Measurements from ENCODE around the gene UGT1A3.

UGT1A3 gene

GRCh38 chr2:233760043-233760442 lies 31.2 kb downstream of the UGT1A3 start, which contains the start of gene UGT1A1:
TSS of gene UGT1A1 (plus strand) at chr2:233760270. CDS start at chr2:233760288, 18 bp downstream.
- no peak for DNase-seq

DNA sequence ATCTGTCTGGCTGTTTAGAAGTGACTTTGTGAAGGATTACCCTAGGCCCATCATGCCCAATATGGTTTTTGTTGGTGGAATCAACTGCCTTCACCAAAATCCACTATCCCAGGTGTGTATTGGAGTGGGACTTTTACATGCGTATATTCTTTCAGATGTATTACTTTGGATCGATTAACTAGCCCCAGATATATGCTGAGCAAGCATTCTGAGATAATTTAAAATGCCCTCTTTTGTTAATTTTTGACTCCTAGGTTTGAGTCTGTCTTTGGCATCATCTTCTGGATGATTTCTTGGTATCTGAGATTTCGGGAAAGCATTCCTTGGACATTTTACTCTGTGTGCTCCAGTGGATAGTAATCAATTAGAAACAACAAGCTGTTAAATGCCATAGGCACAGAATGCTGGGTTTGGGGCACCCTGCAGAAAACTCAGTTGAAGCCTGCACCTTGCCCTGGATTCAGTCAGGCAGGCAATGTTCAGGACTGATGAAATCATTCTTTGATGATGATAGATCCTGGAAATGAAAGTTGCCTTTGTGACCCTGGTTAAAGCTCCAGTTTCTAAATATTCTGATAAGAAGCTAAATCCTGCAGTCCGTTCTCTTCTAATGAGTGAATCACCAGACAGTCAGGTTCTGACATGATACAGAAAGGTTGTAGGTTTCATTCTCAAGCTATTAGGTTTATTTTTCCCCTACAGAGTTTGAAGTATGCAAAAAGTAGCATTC lies 32.4 kb downstream of the UGT1A3 start:
- DNase-seq, result no peak

- no peak for DNase-seq
Measured at GRCh38 chr2:233764264-233764663, 35.4 kb downstream of the UGT1A3 start.

GRCh38 chr2:233764761-233765160 lies 35.9 kb downstream of the UGT1A3 start:
- no peak for DNase-seq

- DNase-seq, result no peak
Measured at GRCh38 chr2:233766416-233766815, 37.6 kb downstream of the UGT1A3 start.

DNA sequence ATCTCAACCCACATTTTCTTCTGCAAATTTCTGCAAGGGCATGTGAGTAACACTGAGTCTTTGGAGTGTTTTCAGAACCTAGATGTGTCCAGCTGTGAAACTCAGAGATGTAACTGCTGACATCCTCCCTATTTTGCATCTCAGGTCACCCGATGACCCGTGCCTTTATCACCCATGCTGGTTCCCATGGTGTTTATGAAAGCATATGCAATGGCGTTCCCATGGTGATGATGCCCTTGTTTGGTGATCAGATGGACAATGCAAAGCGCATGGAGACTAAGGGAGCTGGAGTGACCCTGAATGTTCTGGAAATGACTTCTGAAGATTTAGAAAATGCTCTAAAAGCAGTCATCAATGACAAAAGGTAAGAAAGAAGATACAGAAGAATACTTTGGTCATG lies 39.2 kb downstream of the UGT1A3 start:
- peak; percentile 69 for DNase-seq

GRCh38 chr2:233769260-233769659 lies 40.4 kb downstream of the UGT1A3 start:
- no peak for DNase-seq

GRCh38 chr2:233772153-233772552 lies 43.3 kb downstream of the UGT1A3 start:
- DNase-seq, result no peak

GRCh38 chr2:233772583-233772982 lies 43.7 kb downstream of the UGT1A3 start:
- no peak for DNase-seq

GRCh38 chr2:233773854-233774253 lies 45.0 kb downstream of the UGT1A3 start:
- no peak for DNase-seq

DNA sequence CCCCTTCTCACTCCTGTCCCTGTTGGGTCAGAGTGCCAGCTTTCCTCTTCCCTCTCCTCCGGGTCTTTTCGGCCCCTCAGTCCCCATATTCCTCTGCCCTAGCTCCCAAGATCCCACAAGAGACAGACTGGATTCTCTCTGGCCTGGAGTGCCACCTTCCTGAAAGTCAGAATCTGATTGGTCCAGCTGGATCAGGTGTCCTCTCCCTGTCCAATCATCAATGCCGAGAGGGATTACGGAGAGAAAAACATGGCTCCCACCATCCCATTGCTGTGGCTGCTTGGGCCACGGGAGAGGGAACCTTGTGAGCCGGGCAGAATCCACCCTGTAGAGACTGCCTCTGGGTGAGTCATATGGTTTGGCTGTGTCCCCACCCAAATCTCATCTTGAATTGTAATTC lies 46.6 kb downstream of the UGT1A3 start:
- DNase-seq, result no peak

- DNase-seq, result no peak
Measured at GRCh38 chr2:233778030-233778429, 49.2 kb downstream of the UGT1A3 start, which contains the start of gene MROH2A. TSS of gene MROH2A (plus strand) at chr2:233778330. CDS start at chr2:233779359, 1,029 bp downstream.

DNA sequence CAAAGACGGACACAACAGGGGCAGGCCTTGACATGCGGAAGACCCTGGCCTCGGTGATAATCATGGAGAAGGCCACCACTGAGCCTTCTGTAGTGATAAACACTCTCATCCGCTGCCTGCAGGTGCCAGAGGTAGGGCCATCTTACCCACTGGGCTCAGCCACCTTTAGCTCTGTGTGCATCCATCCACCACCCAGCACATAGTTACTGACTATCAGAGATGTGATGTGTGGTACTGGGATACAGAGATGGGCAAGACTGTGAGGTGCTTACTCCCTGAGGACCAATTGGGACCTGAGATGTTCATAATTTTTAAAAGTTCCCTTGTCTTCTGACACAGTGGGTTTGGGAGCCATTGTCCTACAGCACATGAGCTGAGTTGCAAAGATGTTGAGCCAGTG lies 50.9 kb downstream of the UGT1A3 start:
- DNase-seq, result no peak

- DNase-seq, result no peak
Measured at GRCh38 chr2:233780771-233781170, 51.9 kb downstream of the UGT1A3 start.

DNA sequence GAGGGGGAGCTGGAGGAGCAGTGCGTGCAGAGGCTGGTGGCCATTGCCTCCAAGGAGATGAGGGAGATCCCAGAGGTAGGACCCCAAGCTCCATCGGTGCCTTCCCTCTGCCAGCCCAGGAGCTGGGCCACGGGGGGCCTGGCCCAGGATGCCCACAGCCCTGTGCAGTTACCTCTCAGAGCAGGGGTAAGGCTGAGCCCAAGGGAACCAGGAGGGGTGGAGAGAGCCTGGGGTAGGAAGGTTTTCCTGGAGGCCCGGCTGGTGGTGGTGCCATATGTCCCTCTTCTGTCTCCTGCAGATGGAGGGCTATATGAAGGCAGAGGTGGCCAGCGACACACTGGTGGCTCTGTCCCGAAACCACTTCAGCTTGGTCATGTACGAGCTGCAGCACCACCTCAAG lies 60.7 kb downstream of the UGT1A3 start:
- no peak for DNase-seq

DNA sequence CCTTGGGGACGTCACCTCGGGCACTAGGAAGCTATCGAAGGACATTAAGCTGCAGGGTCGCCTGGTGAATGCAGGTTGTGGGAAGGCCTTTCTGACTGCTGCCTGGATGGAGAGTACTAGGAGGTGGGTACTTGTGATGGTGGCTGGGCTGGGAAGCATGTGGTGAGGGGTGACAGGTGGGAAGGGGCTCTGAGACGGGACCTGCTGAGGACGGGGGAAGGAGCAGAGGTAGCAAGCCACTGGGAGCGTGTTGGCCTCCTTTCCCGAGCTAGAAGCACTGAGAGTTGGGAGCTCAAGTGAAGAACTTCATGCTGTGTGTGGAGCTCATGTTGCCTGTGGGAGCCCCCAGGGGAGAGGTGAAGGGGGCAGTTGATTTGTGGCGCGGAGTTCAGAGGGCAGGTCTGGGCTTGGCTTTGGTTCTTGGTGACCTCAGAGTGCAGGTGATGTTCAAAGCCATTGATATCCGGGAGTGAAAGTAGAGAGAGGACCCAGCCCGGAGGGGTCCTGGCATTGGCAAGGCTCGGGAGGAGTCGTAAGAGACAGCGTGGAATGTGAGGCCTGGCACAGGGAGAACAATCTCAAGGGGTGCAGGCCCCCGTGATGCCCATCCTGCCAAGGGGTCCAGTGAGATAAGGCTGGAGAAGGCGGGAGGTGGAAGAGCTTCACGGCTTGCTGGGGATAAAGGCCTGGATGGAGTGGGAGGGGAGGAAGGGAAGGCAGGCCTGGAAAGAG lies 62.5 kb downstream of the UGT1A3 start:
- no peak for DNase-seq

DNA sequence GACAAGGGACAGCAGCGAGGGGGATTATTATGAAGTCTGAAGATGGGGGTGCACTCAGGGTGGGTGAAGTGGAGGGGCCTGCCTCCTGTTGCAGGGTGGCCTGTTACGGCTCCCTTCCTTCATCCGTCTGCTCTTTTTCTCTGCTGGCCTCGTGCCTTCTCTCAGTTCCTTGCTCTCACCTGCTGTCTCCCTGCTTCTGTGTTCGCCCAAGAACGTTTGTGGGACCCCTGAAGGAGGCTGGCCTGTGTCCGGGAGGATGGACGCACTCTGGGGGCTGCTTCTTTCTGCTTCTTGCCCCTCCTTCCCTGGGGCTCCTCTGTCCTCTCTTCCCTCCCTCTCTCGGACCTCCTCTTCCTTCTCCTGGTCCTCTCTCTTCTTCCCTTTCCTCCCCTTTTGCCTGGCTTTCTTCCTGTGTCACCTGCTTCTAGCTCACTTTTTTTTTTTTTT lies 63.1 kb downstream of the UGT1A3 start:
- DNase-seq, result no peak

DNA sequence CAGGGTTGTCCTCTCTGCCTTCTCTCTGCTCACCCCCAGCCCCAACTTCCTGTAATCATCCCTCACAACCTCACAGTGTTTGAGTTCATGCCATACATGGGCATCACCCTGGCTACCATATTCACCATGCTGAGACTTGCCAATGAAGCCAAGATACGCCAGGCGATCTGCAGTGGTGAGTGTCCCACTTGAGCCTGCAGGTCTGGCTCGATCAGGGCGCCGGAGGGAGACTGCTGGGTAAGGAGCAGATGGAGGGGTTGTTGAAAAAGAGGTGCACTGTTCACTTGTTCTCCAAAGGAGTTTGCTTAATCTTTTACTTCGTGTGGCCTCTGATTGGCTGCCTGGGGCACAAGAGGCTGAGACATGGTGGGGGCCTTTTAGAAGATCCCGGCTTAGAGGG lies 63.9 kb downstream of the UGT1A3 start:
- DNase-seq, result no peak

GRCh38 chr2:233793465-233794127 lies 64.8 kb downstream of the UGT1A3 start:
- no peak for DNase-seq

DNA sequence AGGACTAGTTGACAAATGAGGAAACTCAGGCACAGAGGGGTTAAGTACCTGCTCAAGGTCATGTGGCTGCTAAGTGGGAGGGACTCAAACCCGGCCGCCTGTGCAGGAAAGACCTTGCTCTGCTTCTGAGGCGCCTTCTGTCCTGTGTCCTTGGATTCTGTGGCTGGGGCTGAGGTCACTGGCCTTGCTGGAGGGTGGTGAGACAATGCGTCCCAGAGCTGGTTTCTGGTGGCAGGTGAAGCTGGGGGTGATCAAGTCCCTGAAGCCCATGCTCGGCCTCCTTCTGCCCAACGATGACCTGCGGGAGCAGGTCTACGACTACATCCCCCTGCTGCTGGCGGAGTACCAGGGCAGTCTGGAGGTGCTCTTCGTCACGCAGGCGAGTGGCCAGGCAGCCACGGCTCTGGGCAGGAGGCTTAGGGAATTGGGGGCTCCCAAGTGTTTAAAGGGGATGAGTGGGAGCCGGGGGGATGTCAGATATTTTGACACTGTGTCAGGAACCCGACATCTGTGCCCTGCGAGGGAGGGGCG lies 65.4 kb downstream of the UGT1A3 start:
- DNase-seq, result no peak

GRCh38 chr2:233795735-233796171 lies 66.9 kb downstream of the UGT1A3 start:
- DNase-seq, result no peak

GRCh38 chr2:233796254-233796653 lies 67.4 kb downstream of the UGT1A3 start:
- no peak for DNase-seq

GRCh38 chr2:233798335-233799086 lies 69.7 kb downstream of the UGT1A3 start:
- DNase-seq, result no peak

Data from eye (tissue), 1 donor.